Esophagus squamous epithelium (tissue), 4 donors: ENCODE results near the gene ITGB3BP.

Source experiments
- CTCF ChIP-seq, 6 experiments: fragments of 450-650 bp in 4 of 6; fragments of 200-600 bp in 2 of 6; sonication (generic) in 2 of 6; IDR thresholded peaks; one replicate each; pipeline ENCODE4 v1.5.1; 2016 to 2019; ENCODE audit warnings: antibody characterized with exemption in 6 of 6, mild to moderate bottlenecking in 4 of 6, moderate library complexity in 4 of 6
- POLR2A ChIP-seq, 4 donors: fragments of 450-650 bp; IDR thresholded peaks; one replicate each; pipeline ENCODE4 v1.6.1; 2017; ENCODE audit warnings: antibody characterized with exemption in 4 of 4, mild to moderate bottlenecking in 4 of 4, moderate library complexity in 3 of 4

DNA sequence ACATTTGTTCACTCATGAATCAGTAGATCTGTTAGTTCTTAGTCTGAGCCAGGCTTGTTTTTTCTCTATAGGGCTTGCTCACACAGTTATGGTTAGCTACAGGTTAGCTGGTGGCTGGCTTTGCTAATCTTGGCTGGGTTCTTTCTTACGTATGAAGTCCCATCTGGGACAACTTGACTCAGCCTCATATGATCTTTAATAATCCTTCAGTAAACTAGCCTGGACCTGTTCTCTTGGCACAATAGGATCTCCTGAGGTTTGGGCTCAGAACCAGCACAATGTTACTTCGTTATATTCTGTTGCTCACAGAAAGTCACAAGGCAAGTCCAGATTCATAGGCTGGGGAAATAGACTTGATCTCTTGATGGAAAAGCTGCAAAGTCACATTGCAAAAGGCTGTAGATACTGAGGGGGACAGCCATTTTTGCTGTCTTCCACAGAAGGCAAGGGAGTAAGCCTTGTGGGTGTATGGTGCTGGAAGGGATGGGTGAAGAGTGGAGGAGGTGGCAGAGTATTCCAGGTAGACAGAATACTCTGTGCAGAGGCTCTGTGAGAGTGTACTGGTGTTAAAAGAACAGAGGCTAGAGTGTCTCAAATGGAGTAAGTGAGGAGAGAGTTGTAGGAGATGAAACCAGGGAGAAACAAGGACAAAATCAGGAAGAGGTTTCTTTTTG lies 24.7 kb upstream of the ITGB3BP start:
- TF ChIP-seq POLR2A (IDR thresholded peaks at IDR 0.05) (no peak), CTCF (IDR thresholded peaks at IDR 0.05) (no peak)
